K562 (cell line): ENCODE data around the gene ATP5PD. TPM values are rescaled to one million over a fixed set of nuclear protein-coding genes. Genes with fewer than 3 reads are reported as not detected.

Experiments used
- ETS1 ChIP-seq: conservative IDR thresholded peaks from 2 replicates; pipeline ENCODE4 v1.6.1; 2011; ENCODE audit warnings: low read depth, mild to moderate bottlenecking, low read length; ENCODE audit not compliant: control insufficient read depth
- GMEB1 ChIP-seq: fragments of 250-450 bp; sonication (Bioruptor Pico); IDR thresholded peaks from 2 replicates; pipeline ENCODE4 v1.4.0; 2020; ENCODE audit warnings: mild to moderate bottlenecking
- GTF2B ChIP-seq: IDR thresholded peaks from 2 replicates; pipeline ENCODE4 v1.6.1; 2011; ENCODE audit not compliant: insufficient read length; ENCODE audit errors: extremely low read depth
- MEF2D ChIP-seq: conservative IDR thresholded peaks from 2 replicates; pipeline ENCODE4 v1.6.1; 2016; ENCODE audit warnings: low read depth, missing genetic modification characterization, missing compliant biosample characterization
- MLX ChIP-seq, 2 experiments: fragments of 450-650 bp in 1 of 2; sonication (generic) in 1 of 2; formaldehyde crosslinking; conservative IDR thresholded peaks; 2 replicates each; pipeline versions ENCODE4 v1.4.0 to v1.8.1; 2020 to 2022; ENCODE audit warnings: mild to moderate bottlenecking in 1 of 2, missing genetic modification reagents in 1 of 2
- MTA2 ChIP-seq: fragments of 450-650 bp; IDR thresholded peaks from 2 replicates; pipeline ENCODE4 v1.6.1; 2016; ENCODE audit warnings: low read depth
- POLR2B ChIP-seq: fragments of 450-650 bp; IDR thresholded peaks from 2 replicates; pipeline ENCODE4 v1.6.1; 2018; ENCODE audit warnings: low read depth; ENCODE audit not compliant: partially characterized antibody
- ZBTB49 ChIP-seq: sonication (generic); formaldehyde crosslinking; IDR thresholded peaks from 2 replicates; pipeline ENCODE4 v1.8.0; 2022; ENCODE audit warnings: missing genetic modification reagents, mild to moderate bottlenecking, borderline replicate concordance
- ZFP36 ChIP-seq: fragments of 150-350 bp; IDR thresholded peaks from 2 replicates; pipeline ENCODE4 v1.6.1; 2018; ENCODE audit warnings: low read length, low read depth; ENCODE audit not compliant: partially characterized antibody
- ZNF347 ChIP-seq: fragments of 450-650 bp; formaldehyde crosslinking; IDR thresholded peaks from 2 replicates; pipeline ENCODE4 v1.4.0; 2020; ENCODE audit warnings: low read depth, mild to moderate bottlenecking, moderate library complexity
- ZNF431 ChIP-seq: sonication (generic); formaldehyde crosslinking; IDR thresholded peaks from 2 replicates; pipeline ENCODE4 v1.8.0; 2022; ENCODE audit warnings: mild to moderate bottlenecking, missing genetic modification reagents
- ZNF586 ChIP-seq: fragments of 450-650 bp; formaldehyde crosslinking; conservative IDR thresholded peaks from 2 replicates; pipeline ENCODE4 v1.4.0; 2020; ENCODE audit warnings: mild to moderate bottlenecking, moderate library complexity
- ZNF609 ChIP-seq: sonication (generic); formaldehyde crosslinking; IDR thresholded peaks from 2 replicates; pipeline ENCODE4 v1.8.1; 2023; ENCODE audit warnings: missing genetic modification reagents, mild to moderate bottlenecking, borderline replicate concordance
- ZSCAN29 ChIP-seq: fragments of 450-650 bp; IDR thresholded peaks from 2 replicates; pipeline ENCODE4 v1.6.1; 2017
- polyA plus RNA-seq, 8 experiments: library from polyadenylated mRNA; depleted of rRNA in 4 of 8; stranded (reverse) in 5 of 8; unstranded in 3 of 8; fragments of >200 nt; fragmentation: Nextera tagmentation in 2 of 8; fragmentation: Illumina TruSeq in 1 of 8; extraction: Ambion mirVana in 2 of 8; extraction: Trizol in 1 of 8; gene quantifications; 2 replicates each; pipeline versions ENCODE4 v1.2.1 to v1.2.3, GENCODE V29; 2011 to 2014; ENCODE audit warnings: inconsistent platforms in 1 of 8, missing spikeins in 1 of 8
- total RNA-seq, 7 experiments: library from RNA; depleted of rRNA in 6 of 7; stranded (reverse); fragments of >200 nt in 6 of 7; fragmentation: Illumina TruSeq in 2 of 7; extraction: Trizol in 2 of 7; gene quantifications; 2 replicates each; pipeline versions ENCODE4 v1.2.1 to v1.2.3, GENCODE V29; 2011 to 2021; ENCODE audit warnings: low replicate concordance in 1 of 7

Gene ATP5PD
- total and polyA plus RNA-seq, 9 of the 15 experiments (the other 6 are each of a cell fraction or from before 2014, with no cell fraction given) = 271 to 828 (median 432) TPM

GRCh38 chr17:75046407-75047289 is at the start of gene ATP5PD, which contains the start of gene KCTD2 (continued):
- TF ChIP-seq ZNF609 (no peak), MLX (CRISPR knock-in tag; conservative IDR thresholded peaks at IDR 0.05) (0 out of 4 replicates have a peak, but pooled peaks of 1 of the 2 experiments have one; percentile 32), GTF2B (no peak), ZNF431 (CRISPR knock-in tag) (0 out of 2 replicates have a peak, but pooled peaks have one; percentile 51), ZBTB49 (CRISPR knock-in tag) (peak; percentile 83; the same call in 1 of the 2 replicates), ZNF347 (CRISPR knock-in tag) (no peak), POLR2B (peak; percentile 91), MTA2 (no peak), ZFP36 (no peak), ZSCAN29 (no peak), GMEB1 (0 out of 2 replicates have a peak, but pooled peaks have one; percentile 5), ETS1 (no peak), ZNF586 (CRISPR knock-in tag) (no peak), MEF2D (tag) (no peak)
